A673 (cell line): ENCODE data around the gene IKZF2. TPM values are rescaled to one million over a fixed set of nuclear protein-coding genes. Genes with fewer than 3 reads are reported as not detected.

ENCODE experiments used
- BruUV-seq: library from RNA; stranded (reverse); fragments of 400-500 nt; replicated peaks from 2 replicates; lab custom pipeline; 2021; lab: Mats Ljungman, UMichigan
- CTCF ChIA-PET: fragments of 300-600 bp; sonication (Branson Sonifier 250); formaldehyde crosslinking; loops from one replicate; lab custom pipeline; 2022; ENCODE audit warnings: antibody characterized with exemption; lab: Charles Lee
- POLR2A ChIA-PET: fragments of 300-600 bp; sonication (Branson Sonifier 250); formaldehyde crosslinking; loops from one replicate; lab custom pipeline; 2022; ENCODE audit warnings: antibody characterized with exemption; ENCODE audit not compliant: low non-redundant PET; lab: Charles Lee
- DNase-seq: peaks from one replicate; pipeline ENCODE4 v3.0.0-alpha.2; 2015; ENCODE audit warnings: low spot score
- H3K27ac ChIP-seq: fragments of 200-600 bp; sonication (generic); 2 replicates; pipeline ENCODE4 v1.5.1; 2016; ENCODE audit warnings: mixed run types, low read depth, mild to moderate bottlenecking, mixed read lengths, antibody characterized with exemption, low read length; ENCODE audit not compliant: poor library complexity, severe bottlenecking
- H3K27me3 ChIP-seq: fragments of 200-600 bp; sonication (generic); replicated peaks from 2 replicates; pipeline ENCODE4 v1.6.1; 2017; ENCODE audit warnings: mixed run types, low read depth, mild to moderate bottlenecking, mixed read lengths, antibody characterized with exemption, low read length; ENCODE audit not compliant: insufficient read depth, poor library complexity
- H3K36me3 ChIP-seq: fragments of 200-600 bp; sonication (generic); 2 replicates; pipeline ENCODE4 v1.6.1; 2016; ENCODE audit warnings: mixed run types, mild to moderate bottlenecking, mixed read lengths, antibody characterized with exemption, low read length; ENCODE audit not compliant: insufficient read depth, poor library complexity, severe bottlenecking
- H3K4me1 ChIP-seq: fragments of 200-600 bp; sonication (generic); 2 replicates; pipeline ENCODE4 v1.6.1; 2017; ENCODE audit warnings: mixed run types, mild to moderate bottlenecking, mixed read lengths, antibody characterized with exemption, low read length; ENCODE audit not compliant: insufficient read depth, poor library complexity, severe bottlenecking
- H3K4me3 ChIP-seq: fragments of 200-600 bp; sonication (generic); 2 replicates; pipeline ENCODE4 v1.5.1; 2016; ENCODE audit warnings: low read depth, mixed run types, mild to moderate bottlenecking, mixed read lengths, low read length; ENCODE audit not compliant: poor library complexity, severe bottlenecking
- H3K9me3 ChIP-seq: fragments of 200-600 bp; sonication (generic); 2 replicates; pipeline ENCODE4 v1.6.1; 2016; ENCODE audit warnings: mixed run types, low read depth, mild to moderate bottlenecking, mixed read lengths, antibody characterized with exemption, low read length; ENCODE audit not compliant: poor library complexity, severe bottlenecking
- EZH2 ChIP-seq: fragments of 200-600 bp; sonication (generic); IDR thresholded peaks from 2 replicates; pipeline ENCODE4 v1.6.1; 2017; ENCODE audit warnings: borderline replicate concordance, low read depth, mild to moderate bottlenecking, mixed read lengths, antibody characterized with exemption, low read length; ENCODE audit not compliant: poor library complexity, severe bottlenecking
- intact Hi-C: fragments of 100-400 bp; cut with micrococcal nuclease; formaldehyde crosslinking; loops from one replicate; pipeline ENCODE4 v1.10.0; 2022; ENCODE audit not compliant: unreplicated experiment
- total RNA-seq: library from RNA; stranded (reverse); gene quantifications from 2 replicates; pipeline ENCODE4 v1.2.3, GENCODE V29; 2021
- TF ChIP-seq, protein P1 (sequence below): fragments of 300-800, 200-600 bp; sonication (generic); conservative IDR thresholded peaks from 2 replicates; pipeline ENCODE4 v1.5.1; 2017; ENCODE audit warnings: low read depth, mild to moderate bottlenecking, antibody characterized with exemption, low read length, moderate library complexity, mixed read lengths

IKZF2 gene
- total RNA-seq, 1 experiment from 2014 or later = 68.6 TPM

DNA sequence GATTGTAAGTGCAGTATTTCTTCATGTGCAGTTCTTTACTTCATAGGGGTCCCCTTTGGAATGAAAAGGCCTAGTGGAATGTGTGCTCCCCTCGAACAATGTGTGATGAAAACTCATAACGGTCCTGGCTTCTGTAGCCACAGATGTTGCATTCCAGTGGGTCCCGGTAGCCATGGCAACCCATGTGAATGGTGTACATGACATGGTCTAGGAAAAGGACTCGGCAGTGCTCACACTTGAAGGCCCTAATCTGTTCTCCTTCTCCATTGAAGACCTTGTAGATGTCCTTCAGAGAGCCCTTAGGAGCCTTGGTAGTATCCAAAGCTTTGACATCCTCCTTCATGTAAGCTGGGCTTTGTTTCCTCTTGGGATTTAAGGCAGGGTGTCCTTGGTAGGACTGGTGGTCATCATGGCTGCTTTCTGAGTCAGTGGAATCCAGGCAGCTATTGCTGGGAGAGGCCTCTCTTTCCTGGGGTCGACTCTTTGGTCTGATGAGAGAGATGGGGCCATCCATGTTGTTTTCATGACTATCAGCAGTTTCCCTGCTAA is 144.0 kb downstream of the IKZF2 start:
- intact Hi-C loops = no loop called here
- POLR2A ChIA-PET = no interaction called here
- BruUV-seq = no TSS peak

DNA sequence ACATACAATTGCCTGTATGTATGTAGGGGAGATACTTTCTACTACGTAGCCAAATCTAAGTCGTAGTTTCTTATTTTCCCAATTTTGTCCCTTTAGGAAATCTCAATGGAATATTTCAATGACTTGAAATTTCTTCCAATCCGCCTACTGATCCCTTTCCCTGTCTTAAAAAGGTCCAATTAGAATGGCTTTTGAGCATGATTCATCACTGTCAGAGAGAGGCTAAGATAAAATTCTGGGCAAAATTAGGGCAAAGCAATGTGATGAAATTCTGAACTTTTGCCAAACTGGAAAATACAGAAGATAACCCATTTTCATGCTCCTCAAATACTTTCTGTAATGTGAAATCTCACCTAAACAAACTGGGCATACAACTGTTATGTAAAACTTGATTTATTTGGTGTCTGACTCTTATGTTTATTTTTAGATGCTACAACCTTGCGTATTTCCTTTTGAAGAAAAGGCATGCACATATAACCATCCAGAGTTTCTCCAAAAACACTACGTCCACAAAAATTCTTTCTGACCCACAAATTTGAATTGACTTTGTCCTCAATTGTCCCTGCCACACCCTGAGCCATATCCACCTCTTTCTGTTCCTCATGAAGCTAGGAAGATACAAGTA is 147.1 kb downstream of the IKZF2 start:
- no TSS peak for BruUV-seq
- Histone ChIP-seq H3K9me3 (no peaks in the 10 kb centered on the region), H3K27ac (no peak overlapping the region), H3K4me3 (no peak overlapping the region), H3K27me3 (no peaks in the 10 kb centered on the region), H3K36me3 (peaks cover 17% of the 10 kb centered on the region), H3K4me1 (peaks cover 24% of the 10 kb centered on the region)
- TF ChIP-seq, protein P1, sequence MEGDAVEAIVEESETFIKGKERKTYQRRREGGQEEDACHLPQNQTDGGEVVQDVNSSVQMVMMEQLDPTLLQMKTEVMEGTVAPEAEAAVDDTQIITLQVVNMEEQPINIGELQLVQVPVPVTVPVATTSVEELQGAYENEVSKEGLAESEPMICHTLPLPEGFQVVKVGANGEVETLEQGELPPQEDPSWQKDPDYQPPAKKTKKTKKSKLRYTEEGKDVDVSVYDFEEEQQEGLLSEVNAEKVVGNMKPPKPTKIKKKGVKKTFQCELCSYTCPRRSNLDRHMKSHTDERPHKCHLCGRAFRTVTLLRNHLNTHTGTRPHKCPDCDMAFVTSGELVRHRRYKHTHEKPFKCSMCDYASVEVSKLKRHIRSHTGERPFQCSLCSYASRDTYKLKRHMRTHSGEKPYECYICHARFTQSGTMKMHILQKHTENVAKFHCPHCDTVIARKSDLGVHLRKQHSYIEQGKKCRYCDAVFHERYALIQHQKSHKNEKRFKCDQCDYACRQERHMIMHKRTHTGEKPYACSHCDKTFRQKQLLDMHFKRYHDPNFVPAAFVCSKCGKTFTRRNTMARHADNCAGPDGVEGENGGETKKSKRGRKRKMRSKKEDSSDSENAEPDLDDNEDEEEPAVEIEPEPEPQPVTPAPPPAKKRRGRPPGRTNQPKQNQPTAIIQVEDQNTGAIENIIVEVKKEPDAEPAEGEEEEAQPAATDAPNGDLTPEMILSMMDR = no peak
- TF ChIP-seq EZH2 = no peak
- POLR2A ChIA-PET = no interaction called here
- DNase-seq = no peak
- intact Hi-C loops = no loop called here
- CTCF ChIA-PET = no interaction called here

More for the DNA sequence above, 144.0 kb downstream of the IKZF2 start:
- DNase-seq = no peak
- H3K27ac ChIP-seq = no peak overlapping the region
- H3K9me3 ChIP-seq = no peaks in the 10 kb centered on the region
- H3K27me3 ChIP-seq = no peaks in the 10 kb centered on the region
- TF ChIP-seq, protein P1 = no peak
- TF ChIP-seq EZH2 = no peak
- peaks cover 33% of the 10 kb centered on the region for H3K36me3 ChIP-seq
- H3K4me1 ChIP-seq = peaks cover 4% of the 10 kb centered on the region
- H3K4me3 ChIP-seq = no peak overlapping the region
- CTCF ChIA-PET = no interaction called here

DNA sequence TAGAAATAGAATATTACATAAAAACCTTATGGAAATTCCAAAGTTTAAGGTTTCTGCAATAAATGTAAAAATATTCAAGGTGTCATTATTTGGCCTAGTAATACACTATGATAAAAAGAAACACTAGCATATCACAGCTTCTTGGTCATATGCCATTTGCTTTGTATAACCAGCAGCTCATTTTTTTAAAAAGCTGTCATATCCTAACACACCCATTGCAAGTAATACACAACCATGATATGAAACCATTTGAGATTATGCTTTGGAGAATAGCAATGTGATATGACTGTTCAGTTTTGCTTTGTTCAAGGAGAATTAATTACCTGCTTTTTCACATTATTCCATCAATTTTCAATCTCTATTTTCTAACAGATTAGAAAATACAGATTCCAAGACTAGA is 149.0 kb downstream of the IKZF2 start:
- BruUV-seq = no TSS peak
- Histone ChIP-seq H3K4me3 (no peak overlapping the region), H3K9me3 (no peaks in the 10 kb centered on the region), H3K27ac (no peak overlapping the region), H3K4me1 (peaks cover 24% of the 10 kb centered on the region), H3K36me3 (peaks cover 11% of the 10 kb centered on the region), H3K27me3 (no peaks in the 10 kb centered on the region)
- ChIA-PET POLR2A (interaction anchor here (0.6 kb wide), 1 partner anchor 90 kb away, joined by 3 read pairs; no protein-coding TSS in a partner anchor), CTCF (no interaction called here)
- DNase-seq = no peak
- no peak for TF ChIP-seq EZH2
- TF ChIP-seq, protein P1 = no peak
- intact Hi-C loops = no loop called here
